KBM-7 (cell line): Measurements from ENCODE around the gene NDST1.

ENCODE experiments used
- DNase-seq: peaks from one replicate; pipeline ENCODE4 v3.0.0-alpha.2; 2015
- in situ Hi-C: fragments of 300-500 bp; cut with MboI; formaldehyde crosslinking; loops from 2 replicates; pipeline ENCODE4 v1.14.3; 2020; ENCODE audit warnings: low sequenced_read_pairs, low pct_unique_long_range_greater_than_20kb, mixed read lengths

The NDST1 gene

GRCh38 chr5:150575745-150576448 is 68.0 kb downstream of the NDST1 start:
- in situ Hi-C loops = no loop called here
- no peak for DNase-seq

GRCh38 chr5:150576449-150576949 is 68.6 kb downstream of the NDST1 start:
- in situ Hi-C loops = no loop called here
- DNase-seq = no peak

DNA sequence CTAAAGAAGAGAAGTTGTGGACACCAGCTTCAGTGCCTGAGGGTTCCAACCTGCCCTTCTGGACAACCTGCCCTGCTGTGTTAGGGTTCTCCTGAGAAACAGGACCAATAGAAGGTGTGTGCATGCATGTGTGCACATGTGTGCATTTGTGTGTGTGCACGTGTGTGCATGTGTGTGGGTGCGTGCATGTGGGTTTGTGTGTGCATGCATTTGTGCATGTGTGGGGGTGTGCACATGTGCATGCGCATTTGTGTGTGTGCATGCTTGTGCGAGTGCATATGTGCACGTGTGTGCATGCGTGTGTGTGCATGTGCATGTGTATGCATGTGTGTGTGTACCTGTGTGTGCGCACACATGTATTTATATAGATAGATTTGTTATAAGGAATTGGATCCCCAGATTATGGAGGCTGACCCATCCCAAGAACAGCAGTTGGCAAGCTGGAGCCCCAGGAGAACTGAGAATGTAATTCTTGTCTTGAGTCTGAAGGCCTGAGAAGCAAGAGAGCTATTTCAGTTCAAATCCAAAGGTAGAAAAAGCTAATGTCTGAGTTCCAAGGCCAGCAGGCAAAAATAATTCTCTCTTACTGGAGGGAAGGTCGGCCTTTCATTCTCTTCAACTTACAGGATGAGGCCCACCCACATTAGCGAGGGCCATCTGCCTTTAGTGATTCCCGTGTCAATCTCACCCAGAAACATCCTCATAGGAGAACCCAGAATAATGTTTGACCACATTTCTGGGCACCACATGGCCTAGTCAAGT is 69.6 kb downstream of the NDST1 start:
- in situ Hi-C loops = no loop called here
- no peak for DNase-seq

DNA sequence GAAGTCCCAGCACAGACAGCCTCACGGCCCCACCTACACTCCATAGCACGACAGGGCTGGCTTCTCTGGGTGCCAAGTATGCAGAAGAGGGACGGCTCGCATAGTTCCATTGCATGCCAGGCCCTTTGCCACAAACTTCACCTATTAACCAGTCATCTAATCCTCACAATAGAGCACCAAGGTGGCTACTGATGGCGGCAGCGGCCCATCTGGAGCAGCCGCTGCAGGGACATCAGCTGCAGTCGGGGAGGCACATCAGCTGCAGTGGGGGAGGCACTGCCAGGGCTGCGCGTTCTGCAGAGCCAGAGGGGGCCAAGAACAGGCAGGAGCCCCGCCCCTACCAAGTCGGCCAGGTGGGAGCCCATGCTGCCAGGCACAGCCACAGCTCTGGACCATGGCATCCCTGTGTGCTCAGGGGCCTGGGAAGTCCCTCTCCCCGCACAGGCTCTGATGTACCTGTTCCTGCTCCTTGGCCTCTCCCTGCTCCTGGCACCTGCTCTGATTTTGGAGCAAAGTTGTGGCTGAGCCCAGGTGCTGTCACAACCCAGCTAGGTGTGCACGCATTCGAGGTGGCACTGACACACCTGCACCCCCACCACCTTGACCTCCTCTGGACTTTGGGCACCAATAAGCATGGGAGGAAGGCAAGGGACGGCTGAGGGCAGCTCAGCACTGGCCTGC is 71.0 kb downstream of the NDST1 start:
- in situ Hi-C loops = no loop called here
- no peak for DNase-seq

DNA sequence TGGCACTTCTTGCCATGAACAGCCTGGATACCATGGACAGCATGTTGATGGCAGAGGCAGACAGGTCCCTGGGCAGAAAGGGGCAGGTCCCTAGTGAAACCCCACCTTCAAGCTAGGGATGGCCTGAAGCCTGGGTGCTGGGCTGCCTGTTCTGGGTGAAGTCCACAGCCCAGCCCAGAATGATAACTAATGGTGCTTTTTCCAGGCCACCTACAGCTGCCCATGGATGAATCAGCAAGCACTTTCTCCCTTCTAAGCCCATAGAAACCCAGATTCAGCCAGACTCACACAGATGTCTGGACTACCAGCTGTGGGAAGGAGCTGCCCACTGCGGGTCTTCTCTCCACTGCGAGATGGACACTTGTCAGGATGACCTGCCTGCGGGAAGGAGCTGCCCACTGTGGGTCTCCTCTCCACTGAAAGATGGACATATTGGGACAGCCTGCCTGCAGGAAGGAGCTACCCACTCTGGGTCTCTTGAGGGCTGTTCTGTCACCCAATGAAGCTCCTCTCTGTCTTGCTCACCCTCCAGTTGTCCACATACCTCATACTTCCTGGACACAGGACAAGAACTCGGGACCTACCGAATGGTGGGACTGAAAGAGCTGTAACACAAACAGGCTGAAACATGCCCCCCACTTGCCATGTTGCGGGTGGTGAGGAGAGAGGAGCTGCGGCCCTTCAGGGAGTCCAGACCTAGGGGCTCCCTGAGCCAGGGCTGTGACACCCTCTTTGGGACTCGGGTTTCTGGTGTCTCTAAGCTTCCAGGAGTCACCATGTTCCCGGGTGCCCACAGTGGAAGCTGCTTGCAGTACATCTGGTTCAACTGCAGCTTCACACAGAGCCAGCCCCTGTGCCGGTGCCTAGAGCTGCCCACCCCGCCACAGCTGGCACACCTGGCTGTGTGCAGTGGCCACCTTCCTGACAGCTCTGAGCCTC is 71.8 kb downstream of the NDST1 start:
- in situ Hi-C loops = no loop called here
- no peak for DNase-seq

DNA sequence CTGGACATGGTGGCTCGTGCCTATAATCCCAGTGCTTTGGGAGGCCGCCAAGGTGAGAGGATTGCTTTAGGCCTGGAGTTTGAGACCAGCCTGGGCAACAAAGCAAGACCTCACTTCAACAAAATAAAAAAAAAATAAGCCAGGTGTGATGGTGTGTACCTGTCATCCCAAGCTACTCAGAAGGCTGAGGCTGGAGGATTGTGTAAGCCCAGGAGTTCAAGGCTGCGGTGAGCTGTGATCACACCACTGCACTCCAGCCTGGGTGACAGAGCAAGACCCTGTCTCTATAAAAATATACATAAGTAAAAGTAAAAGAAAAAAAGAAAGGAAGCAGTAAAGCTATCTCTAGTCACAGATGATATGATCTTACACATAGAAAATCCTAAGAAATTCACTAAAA is 73.0 kb downstream of the NDST1 start:
- in situ Hi-C loops = no loop called here

DNA sequence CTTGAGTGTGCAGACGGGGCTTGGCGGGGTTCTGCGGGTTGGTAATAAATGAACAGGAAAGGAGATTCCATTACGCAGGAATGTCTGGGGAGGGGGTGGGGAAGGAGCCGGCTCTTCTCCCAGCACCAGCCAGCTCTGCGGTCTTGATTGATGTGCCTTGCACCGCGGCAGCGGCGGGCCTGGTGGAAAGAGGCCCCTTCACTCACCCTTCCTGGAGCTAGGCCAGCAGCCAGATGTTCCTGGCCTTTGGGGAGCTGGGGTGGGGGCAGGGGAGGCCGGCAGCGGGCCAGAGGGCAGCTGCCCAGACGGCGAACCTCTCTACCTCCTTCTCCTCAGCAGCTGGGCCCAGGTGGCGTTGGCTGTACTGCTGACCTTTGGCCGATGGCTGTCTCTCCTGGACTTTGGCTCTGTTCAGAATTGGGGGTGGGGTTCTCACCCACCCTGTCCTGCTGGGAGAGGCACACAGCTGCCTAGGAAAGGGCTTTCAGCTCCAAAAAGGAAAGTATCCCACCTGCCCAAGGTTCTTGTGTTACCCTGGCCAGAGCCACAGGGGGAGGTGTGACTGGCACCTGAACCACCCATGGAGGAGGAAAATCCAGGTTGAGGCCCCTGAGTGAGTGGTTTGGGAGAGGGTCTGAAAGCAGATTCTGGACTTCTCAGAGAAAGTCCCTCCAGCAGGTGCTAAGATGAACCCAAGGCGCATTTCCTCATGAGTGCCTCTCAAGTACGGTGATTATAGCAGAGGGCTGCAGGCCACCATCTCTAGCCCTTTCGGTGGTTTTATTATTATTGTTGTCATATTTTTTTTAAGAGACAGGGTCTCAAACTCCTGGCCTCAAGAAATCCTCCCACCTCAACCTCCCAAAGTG is 74.5 kb downstream of the NDST1 start:
- no peak for DNase-seq
- in situ Hi-C loops = no loop called here

More for the DNA sequence above, 73.0 kb downstream of the NDST1 start:
- no peak for DNase-seq

- no peak for DNase-seq
- in situ Hi-C loops = no loop called here
These were observed 75.8 kb downstream of the NDST1 start for GRCh38 chr5:150583541-150584225.

DNA sequence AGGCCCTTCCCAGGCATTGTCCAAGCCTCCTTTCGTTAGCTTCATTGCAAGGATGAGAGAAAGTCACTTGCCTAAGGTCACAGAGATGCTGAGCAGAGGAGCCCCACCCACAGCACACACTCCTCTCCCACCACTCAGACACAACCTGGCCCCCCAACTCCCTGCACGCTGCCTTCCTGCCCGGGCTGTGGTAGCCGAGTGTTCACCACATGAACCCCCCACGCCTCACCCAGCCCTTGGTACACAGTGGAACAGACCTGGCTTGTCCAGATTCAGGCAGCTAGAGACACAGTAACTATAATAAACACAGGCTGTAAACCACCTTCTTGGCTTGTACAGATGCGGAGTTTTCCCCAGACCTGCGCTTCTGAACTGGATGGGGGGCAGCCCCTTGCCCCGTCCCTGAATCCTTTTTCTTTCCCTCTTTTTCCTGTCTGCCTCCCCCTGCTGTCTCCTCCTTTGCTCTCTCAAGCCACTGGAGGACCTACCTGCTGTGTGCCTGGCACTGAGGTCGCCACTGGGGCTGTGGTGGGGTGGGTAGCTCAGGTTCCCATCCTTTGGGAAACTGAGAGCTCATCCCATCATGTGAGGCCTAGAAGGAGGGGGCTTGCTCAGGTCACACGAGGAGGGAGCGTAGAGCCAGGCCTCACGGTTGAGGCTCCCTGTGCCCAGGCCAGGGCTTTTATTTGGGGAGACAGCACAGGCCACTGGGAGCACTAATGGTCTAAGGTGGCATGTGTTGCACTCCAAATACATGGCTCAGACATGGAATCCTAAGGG is 76.8 kb downstream of the NDST1 start:
- in situ Hi-C loops = no loop called here

DNA sequence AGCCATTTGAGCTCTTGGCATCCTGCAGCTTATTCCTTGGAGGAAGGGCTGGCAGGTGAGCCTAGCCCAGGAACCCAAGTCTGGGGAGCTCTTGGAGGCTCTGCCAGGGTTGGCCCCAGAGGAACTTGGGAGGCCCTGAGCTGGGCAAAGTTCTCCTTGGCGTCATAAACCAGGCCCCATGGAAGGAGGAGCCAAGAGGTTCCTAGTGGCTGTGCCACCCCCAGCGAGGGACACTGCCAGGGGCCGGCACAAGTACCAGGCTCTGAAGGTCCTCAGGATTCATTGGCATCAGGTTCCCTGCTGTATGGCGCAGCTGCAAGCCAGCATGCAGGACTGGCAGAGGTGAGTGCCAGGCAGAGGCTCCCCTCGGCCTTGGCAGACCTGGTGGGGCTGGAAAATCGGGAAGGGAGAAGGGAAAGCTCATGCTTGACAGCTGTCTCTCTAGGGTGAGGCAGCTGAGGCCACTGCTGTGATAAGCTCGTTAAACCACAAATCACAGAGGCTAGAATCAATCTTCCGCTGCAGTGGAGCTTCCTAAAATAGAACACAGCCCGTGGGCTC is 77.9 kb downstream of the NDST1 start:
- in situ Hi-C loops = no loop called here
- no peak for DNase-seq

More for the DNA sequence above, 76.8 kb downstream of the NDST1 start:
- DNase-seq = no peak

DNA sequence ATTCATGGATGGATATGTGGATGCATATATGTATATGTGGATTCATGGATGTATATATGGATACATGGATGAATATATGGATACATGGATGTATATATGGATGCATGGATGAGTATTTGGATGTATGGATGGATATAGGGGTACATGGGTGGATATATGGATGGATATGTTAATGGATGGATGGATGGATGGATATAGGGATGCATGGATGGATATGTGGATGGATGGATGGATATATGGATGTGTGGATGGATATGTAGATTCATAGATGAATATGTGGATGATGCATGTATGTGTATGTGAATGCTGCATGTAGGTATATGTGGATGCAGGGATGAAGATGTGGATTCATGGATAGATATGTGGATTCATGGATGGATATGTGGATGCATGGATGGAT is 79.1 kb downstream of the NDST1 start:
- DNase-seq = no peak
- in situ Hi-C loops = no loop called here

- no peak for DNase-seq
- in situ Hi-C loops = no loop called here
These were observed 80.1 kb downstream of the NDST1 start for GRCh38 chr5:150587856-150588595.

DNA sequence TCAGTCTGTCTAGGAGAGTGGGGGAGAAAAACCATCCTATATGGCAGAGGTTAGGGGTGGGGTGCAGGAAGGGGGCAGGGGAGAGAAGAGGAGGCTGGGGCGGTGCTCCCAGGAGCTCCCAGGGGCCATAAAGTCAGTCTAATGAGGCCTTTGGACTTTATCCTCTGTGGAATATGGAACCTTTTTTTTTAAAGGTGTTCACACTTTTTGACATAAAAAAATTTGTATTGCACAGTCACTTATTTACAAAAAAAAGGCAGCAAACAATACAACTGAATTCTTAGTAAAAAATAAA is 80.6 kb downstream of the NDST1 start:
- no peak for DNase-seq
- in situ Hi-C loops = no loop called here

DNA sequence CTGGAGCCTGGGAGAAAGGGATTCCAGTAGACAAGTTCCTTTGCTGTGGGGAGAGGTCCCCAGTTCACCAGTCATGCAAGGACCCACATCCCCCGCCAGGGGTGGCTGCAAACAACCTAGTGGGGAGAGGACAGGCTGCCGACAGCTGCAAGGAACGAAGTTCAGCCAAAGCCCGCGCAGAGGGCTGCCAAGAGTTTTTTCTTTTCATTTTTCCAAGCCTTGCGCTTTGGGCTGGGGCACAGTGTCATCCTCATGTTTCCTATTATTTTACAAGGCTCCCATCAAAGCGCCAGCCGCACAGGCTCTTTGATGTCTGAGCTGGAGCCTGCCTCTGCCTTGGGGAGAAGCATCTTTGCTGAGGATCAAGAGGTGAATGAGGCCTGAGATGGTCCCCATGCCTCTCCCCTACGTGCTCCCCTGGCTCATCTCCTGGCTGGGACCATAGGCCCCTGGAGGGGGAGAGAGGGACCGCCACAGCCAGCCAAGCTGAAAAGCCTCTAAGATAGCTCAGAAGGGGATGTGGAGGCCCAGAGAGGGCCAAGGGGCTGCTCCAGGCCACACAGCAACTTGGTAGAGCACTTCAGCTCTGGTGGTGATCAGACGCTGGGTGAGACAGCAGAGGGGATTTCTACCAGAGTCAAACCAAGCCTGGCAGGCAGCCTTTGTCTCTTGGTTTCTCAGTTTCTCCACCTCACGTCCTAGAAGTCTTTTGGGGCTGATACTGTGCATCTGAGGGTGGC is 82.1 kb downstream of the NDST1 start:
- no peak for DNase-seq
- in situ Hi-C loops = no loop called here

DNA sequence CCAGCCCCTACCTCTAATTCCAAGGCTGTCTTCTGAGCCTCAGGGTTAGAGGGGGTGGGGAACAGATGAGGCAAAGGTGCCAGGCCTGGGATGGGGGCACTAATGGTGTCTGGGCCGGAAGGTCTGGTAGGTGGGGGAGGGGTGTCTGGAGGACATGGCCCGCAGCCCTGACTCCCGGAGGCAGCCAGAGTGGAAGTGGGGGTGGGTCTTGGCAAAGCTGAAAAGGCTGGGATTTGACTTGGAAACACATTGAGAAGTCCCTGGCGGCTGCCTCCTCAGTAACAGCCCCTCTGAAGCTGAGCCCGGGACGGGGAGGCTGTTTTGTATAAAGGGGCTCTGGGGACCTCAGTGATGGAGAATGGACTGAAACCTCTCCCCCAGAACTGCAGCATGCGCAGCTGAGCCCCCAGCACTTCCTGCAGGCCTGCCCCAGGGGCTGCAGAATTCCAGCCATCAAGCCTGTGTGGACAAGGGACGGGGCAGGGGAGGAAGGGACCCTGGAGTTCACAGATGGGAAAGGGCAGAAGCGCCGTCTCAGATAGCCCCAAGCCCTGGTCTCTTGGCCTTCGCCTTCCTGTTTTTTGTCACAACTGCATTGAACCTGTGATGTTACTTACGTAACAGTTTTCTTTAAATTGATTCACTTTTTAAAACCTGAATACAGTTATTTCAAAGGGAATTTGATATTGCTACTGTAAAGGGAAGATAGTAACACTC is 83.2 kb downstream of the NDST1 start:
- DNase-seq = no peak
- in situ Hi-C loops = no loop called here
